GM23248 (cell line): ENCODE measurements around the gene FCER2. TPM values are rescaled to one million over a fixed set of nuclear protein-coding genes. Genes with fewer than 3 reads are reported as not detected.

ENCODE experiments used
- DNase-seq: peaks from one replicate; pipeline ENCODE4 v3.0.0-alpha.2; 2015
- H2AFZ ChIP-seq: fragments of 200-600 bp; sonication (generic); 2 replicates; pipeline ENCODE4 v1.6.1; 2016; ENCODE audit warnings: antibody characterized with exemption
- H3F3A ChIP-seq: fragments of 200-600 bp; sonication (generic); 2 replicates; pipeline ENCODE4 v1.6.1; 2016; ENCODE audit warnings: mild to moderate bottlenecking, antibody characterized with exemption, mixed run types; ENCODE audit not compliant: insufficient read depth
- H3K27ac ChIP-seq: fragments of 200-600 bp; sonication (generic); 2 replicates; pipeline ENCODE4 v1.5.1; 2016; ENCODE audit warnings: mild to moderate bottlenecking
- H3K27me3 ChIP-seq: fragments of 200-600 bp; sonication (generic); replicated peaks from 2 replicates; pipeline ENCODE4 v1.6.1; 2016; ENCODE audit warnings: mild to moderate bottlenecking; ENCODE audit not compliant: insufficient read depth
- H3K36me3 ChIP-seq: fragments of 200-600 bp; sonication (generic); 2 replicates; pipeline ENCODE4 v1.6.1; 2016; ENCODE audit warnings: low read depth, mild to moderate bottlenecking
- H3K4me1 ChIP-seq: fragments of 200-600 bp; sonication (generic); 2 replicates; pipeline ENCODE4 v1.6.1; 2016; ENCODE audit warnings: mild to moderate bottlenecking; ENCODE audit not compliant: insufficient read depth
- H3K4me2 ChIP-seq: fragments of 200-600 bp; sonication (generic); one replicate; pipeline ENCODE4 v1.6.1; 2016; ENCODE audit warnings: mild to moderate bottlenecking; ENCODE audit not compliant: unreplicated experiment
- H3K4me3 ChIP-seq: fragments of 200-600 bp; sonication (generic); 2 replicates; pipeline ENCODE4 v1.5.1; 2016; ENCODE audit warnings: mild to moderate bottlenecking
- H3K79me2 ChIP-seq: fragments of 200-600 bp; sonication (generic); 2 replicates; pipeline ENCODE4 v1.6.1; 2016; ENCODE audit warnings: mild to moderate bottlenecking; ENCODE audit not compliant: insufficient read depth
- H3K9ac ChIP-seq: fragments of 200-600 bp; sonication (generic); 2 replicates; pipeline ENCODE4 v1.6.1; 2016; ENCODE audit warnings: mild to moderate bottlenecking
- H3K9me2 ChIP-seq: fragments of 200-600 bp; sonication (generic); 2 replicates; pipeline ENCODE4 v1.6.1; 2016; ENCODE audit warnings: mixed run types, mild to moderate bottlenecking, moderate library complexity; ENCODE audit not compliant: insufficient read depth
- H3K9me3 ChIP-seq: fragments of 200-600 bp; sonication (generic); one replicate; pipeline ENCODE4 v1.6.1; 2017; ENCODE audit warnings: low read depth
- H4K20me1 ChIP-seq: fragments of 200-600 bp; sonication (generic); 2 replicates; pipeline ENCODE4 v1.6.0; 2016; ENCODE audit not compliant: insufficient read depth
- EZH2 ChIP-seq: fragments of 200-600 bp; sonication (generic); IDR thresholded peaks from 2 replicates; pipeline ENCODE4 v1.6.1; 2018; ENCODE audit warnings: antibody characterized with exemption, mild to moderate bottlenecking; ENCODE audit not compliant: insufficient read depth, poor library complexity, severe bottlenecking
- EZH2phosphoT487 ChIP-seq: fragments of 200-600 bp; sonication (generic); IDR thresholded peaks from 2 replicates; pipeline ENCODE4 v1.6.1; 2018; ENCODE audit warnings: antibody characterized with exemption, moderate library complexity, mild to moderate bottlenecking, low read depth; ENCODE audit not compliant: insufficient read depth
- WGBS, 2 experiments: methylation state at CpG; one replicate each; pipeline ENCODE4 v1.1.6; 2015 to 2017; ENCODE audit warnings: low lambda C conversion rate in 2 of 2, low coverage in 1 of 2; ENCODE audit errors: missing lambda C conversion rate in 2 of 2; 5-methylcytosine and 5-hydroxymethylcytosine counted together
- in situ Hi-C: fragments of 300-500 bp; cut with MboI; formaldehyde crosslinking; loops from 2 replicates; pipeline ENCODE4 v1.15.0; 2020
- polyA plus RNA-seq: library from polyadenylated mRNA; unstranded; fragments of >200 nt; fragmentation: Nextera tagmentation; extraction: Ambion mirVana; gene quantifications from 2 replicates; pipeline ENCODE4 v1.2.1, GENCODE V29; 2016
- total RNA-seq: library from RNA; depleted of rRNA; stranded (reverse); fragments of >200 nt; shearing (Covaris generic); gene quantifications from 2 replicates; pipeline ENCODE4 v1.2.3, GENCODE V29; 2014

The FCER2 gene
- total and polyA plus RNA-seq, 2 experiments from 2014 or later = not detected

DNA sequence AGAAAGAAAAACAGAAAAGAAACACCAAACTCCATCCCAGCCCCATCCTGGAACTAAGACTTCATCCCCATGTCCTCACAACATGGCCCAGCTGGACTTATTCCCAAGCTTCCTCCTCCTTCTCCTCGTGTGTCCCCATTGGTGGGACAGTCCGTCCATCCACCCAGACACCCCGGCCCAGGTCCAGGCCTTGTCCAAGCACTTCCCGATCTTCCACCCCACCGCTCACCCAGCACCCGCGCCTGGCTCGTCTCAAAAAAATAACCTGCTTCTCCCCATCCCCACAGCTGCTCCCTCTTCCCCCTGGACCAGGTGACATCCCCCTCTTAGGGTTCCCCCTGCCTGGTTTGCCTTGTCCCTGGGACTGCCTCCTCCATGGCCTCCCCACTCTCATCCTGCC, 1.4 kb upstream of the FCER2 start:
- DNase-seq = no peak
- Histone ChIP-seq H3K4me3 (no peak overlapping the region), H3K4me2 (no peak overlapping the region), H3K4me1 (no peaks in the 10 kb centered on the region), H3K79me2 (no peaks in the 10 kb centered on the region), H3K9me3 (no peaks in the 10 kb centered on the region), H3K36me3 (no peaks in the 10 kb centered on the region), H3K27me3 (no peaks in the 10 kb centered on the region; the same call in 1 of the 2 replicates), H3K27ac (no peak overlapping the region), H3K9ac (no peak overlapping the region), H4K20me1 (no peaks in the 10 kb centered on the region), H2AFZ (no peak overlapping the region), H3K9me2 (no peaks in the 10 kb centered on the region), H3F3A (no peaks in the 10 kb centered on the region)
- in situ Hi-C loops = no loop called here
- no peak for TF ChIP-seq EZH2phosphoT487
- TF ChIP-seq EZH2 = no peak
- 65 to 68% methylated on average over 5 to 8 of the region's 8 CpGs for WGBS, 2 experiments

DNA sequence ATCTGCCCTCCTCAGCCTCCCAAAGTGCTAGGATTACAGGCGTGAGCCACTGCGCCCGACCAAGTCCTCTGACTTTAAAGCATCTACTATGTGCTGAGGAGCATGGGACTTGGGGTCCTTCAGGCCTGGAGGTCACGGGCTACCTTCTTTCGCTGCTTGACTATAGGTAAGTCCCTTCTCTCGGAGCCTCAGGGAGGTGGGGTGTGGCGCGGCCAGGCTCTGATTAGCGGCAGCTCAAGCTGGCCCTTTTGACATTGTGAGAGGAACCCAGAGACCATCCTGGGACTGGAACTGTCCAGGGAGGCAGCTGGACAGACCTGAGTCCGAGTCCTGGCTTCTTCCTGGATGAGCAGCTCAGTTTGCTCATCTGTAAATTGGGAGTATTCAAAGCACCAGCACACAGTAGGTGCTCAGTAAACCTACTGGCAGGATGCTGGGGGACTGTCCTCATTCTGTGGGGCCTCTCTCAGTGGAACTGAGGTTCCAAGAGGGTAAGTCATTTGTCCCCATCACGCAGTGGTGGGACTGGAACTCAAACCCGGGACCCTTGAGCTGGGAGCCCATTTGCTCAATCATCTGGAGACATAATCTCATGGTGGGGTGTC, 780 bp downstream of the FCER2 start:
- H3K4me2 ChIP-seq = no peak overlapping the region
- no peak overlapping the region for H3K9ac ChIP-seq
- in situ Hi-C loops = no loop called here
- no peaks in the 10 kb centered on the region for H3F3A ChIP-seq
- no peaks in the 10 kb centered on the region for H3K79me2 ChIP-seq
- no peaks in the 10 kb centered on the region for H3K4me1 ChIP-seq
- no peaks in the 10 kb centered on the region for H4K20me1 ChIP-seq
- no peak overlapping the region for H2AFZ ChIP-seq
- WGBS, 2 experiments = 86% methylated on average over 12 of the region's 12 CpGs
- H3K36me3 ChIP-seq = no peaks in the 10 kb centered on the region
- no peaks in the 10 kb centered on the region; the same call in 1 of the 2 replicates for H3K27me3 ChIP-seq
- H3K9me2 ChIP-seq = no peaks in the 10 kb centered on the region
- no peak for DNase-seq
- H3K27ac ChIP-seq = no peak overlapping the region
- H3K4me3 ChIP-seq = no peak overlapping the region
- H3K9me3 ChIP-seq = no peaks in the 10 kb centered on the region
- TF ChIP-seq EZH2 = no peak
- TF ChIP-seq EZH2phosphoT487 = no peak

DNA sequence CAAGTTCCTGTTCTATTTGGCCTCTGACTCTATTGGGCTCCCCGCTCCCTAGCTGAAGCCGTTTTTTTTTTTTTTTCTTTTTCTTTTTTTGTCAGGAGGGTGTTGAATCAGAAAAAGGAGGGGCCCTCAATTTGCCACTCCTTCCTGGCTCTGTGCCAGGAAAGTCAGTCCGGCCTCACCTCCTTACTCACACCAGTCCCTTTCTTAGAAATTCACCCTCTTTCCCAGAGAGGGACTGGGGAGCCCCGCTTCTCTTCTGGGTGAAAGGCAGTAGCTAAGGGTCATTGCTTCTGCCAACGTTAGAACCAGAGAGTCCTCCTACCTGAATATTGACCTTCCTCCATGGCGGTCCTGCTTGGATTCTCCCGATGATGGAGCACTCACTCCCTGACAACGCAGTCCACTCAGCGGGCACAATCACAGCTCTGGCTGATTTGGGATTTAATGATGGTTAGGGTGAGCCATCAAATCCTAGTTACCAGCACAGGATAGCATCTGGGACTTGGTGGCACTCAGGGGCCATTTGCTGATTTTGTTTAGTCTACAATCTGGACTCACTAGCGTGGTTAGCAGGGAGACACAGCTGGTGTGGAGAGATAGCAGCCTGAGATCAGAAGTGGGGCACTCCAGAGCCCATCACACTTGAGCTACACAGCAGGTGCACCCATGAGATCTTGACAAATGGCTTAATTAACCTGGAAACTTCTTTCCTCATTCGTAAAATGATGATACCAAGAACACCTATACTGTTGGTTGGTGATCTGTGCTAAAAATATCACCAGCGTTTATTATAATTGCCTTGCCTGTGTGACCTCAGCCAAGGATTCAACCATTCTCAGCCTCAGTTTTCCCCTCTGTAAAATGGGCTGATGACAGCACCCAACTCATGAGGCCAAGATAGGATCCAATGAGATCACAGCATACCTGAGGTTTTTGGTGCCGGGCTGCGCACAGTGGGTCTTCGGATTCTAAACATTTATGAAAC, 2.2 kb downstream of the FCER2 start:
- peak; percentile 37 for DNase-seq
- H4K20me1 ChIP-seq = no peaks in the 10 kb centered on the region
- no peak overlapping the region for H3K4me2 ChIP-seq
- WGBS, 2 experiments = 58 to 61% methylated on average over 15 of the region's 15 CpGs
- no peaks in the 10 kb centered on the region for H3F3A ChIP-seq
- H3K9me3 ChIP-seq = no peaks in the 10 kb centered on the region
- H2AFZ ChIP-seq = no peak overlapping the region
- H3K4me1 ChIP-seq = no peaks in the 10 kb centered on the region
- H3K36me3 ChIP-seq = no peaks in the 10 kb centered on the region
- TF ChIP-seq EZH2 = no peak
- TF ChIP-seq EZH2phosphoT487 = no peak
- no peaks in the 10 kb centered on the region for H3K79me2 ChIP-seq
- H3K9ac ChIP-seq = no peak overlapping the region
- H3K27ac ChIP-seq = no peak overlapping the region
- in situ Hi-C loops = no loop called here
- H3K27me3 ChIP-seq = no peaks in the 10 kb centered on the region; the same call in none of the 2 replicates
- no peaks in the 10 kb centered on the region for H3K9me2 ChIP-seq
- H3K4me3 ChIP-seq = no peak overlapping the region

DNA sequence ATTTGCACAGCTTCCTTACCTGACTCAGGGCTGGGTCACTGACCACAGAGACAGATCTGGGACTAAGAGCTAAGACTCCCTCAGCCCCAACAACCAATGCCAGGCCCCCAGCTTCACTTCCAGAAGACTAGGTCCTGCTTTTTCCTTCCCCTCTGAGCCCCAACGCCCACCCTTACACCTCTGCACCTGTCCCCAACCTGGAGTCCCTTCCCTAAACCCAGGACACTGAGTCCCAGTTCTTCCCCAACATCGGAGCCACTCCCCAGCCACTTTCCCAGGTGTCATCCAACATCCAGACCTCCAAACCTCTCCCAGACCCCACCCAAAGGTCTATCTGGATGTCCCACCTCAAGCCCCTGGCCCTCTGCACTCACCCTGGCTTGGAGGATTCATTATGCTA, 2.9 kb downstream of the FCER2 start:
- Histone ChIP-seq H3F3A (no peaks in the 10 kb centered on the region), H4K20me1 (no peaks in the 10 kb centered on the region), H3K27ac (no peak overlapping the region), H3K9ac (no peak overlapping the region), H3K4me1 (no peaks in the 10 kb centered on the region), H3K4me2 (no peak overlapping the region), H2AFZ (no peak overlapping the region), H3K36me3 (no peaks in the 10 kb centered on the region), H3K9me2 (no peaks in the 10 kb centered on the region), H3K4me3 (no peak overlapping the region), H3K9me3 (no peaks in the 10 kb centered on the region), H3K79me2 (no peaks in the 10 kb centered on the region), H3K27me3 (no peaks in the 10 kb centered on the region; the same call in none of the 2 replicates)
- in situ Hi-C loops = no loop called here
- DNase-seq = no peak
- TF ChIP-seq EZH2 (no peak), EZH2phosphoT487 (no peak)
- 40% methylated on average over 2 of the region's 2 CpGs for WGBS, 2 experiments
